HG03095 (cell line): Measurements from ENCODE around the gene C16orf87.

Experiments
- ATAC-seq: cut with Tn5 transposase; IDR thresholded peaks from one replicate; pipeline ENCODE4 v1.9.1; 2021; ENCODE audit warnings: moderate library complexity; ENCODE audit not compliant: unreplicated experiment

C16orf87 gene

GRCh38 chr16:46762583-46762982, 68.4 kb downstream of the C16orf87 start:
- no peak for ATAC-seq

- ATAC-seq: no peak
Observed at GRCh38 chr16:46759309-46759708, 71.7 kb downstream of the C16orf87 start.

DNA sequence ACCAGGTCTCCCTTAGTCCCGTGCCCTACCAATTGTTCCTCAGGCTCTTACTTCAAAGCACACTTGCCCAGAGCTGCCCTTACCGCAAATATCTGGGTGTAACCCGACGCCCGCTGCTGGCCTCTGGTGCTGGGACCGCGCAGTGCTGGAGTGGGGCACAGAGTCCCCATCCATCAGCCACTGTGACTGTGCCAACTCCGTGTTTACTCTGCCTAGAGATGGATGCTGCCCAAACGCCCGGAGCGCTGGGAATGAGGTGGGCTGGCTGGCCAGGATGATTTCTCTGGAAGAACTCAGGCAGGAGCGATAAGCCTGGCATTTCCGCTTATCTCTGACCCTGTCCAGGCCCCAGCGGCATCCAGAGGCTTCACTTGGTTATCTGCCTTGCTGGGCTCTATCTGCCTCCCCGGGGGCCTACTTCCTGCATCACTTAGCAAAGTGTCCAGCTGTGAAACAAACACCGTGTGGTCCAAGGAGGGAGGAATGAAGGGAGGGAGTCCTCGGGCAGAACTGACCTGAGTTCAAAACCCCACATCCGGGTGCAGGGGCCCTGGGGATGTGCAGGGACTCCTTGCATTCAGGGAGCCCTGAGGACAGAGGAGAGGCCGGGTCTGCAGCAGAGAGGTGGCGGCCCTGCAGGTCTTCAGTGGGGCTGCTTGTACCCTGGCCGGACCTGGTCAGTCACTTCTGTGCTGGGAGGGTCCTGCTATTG, 73.5 kb downstream of the C16orf87 start:
- no peak for ATAC-seq

GRCh38 chr16:46756772-46757171, 74.2 kb downstream of the C16orf87 start:
- ATAC-seq: no peak

DNA sequence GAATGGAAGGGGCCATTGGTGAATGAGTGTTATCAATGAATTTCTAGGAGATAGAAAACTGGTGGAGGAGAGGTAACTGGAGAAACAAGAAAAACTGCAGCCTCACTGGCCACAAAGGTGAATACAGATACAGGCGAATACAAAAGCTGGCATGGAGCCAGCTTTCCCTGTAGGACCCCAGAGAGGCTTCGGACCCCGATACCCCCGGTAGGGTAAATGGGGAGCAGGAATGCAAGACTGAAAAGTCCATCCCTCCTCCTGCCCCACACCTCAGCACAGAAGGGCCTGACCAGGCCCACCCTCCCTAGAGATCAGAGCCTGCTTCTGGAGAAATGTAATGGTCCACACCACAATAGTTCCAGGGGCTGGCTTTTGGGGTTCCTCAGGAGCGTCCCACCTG, 78.0 kb downstream of the C16orf87 start:
- no peak for ATAC-seq

GRCh38 chr16:46751381-46751780, 79.6 kb downstream of the C16orf87 start:
- ATAC-seq: no peak

GRCh38 chr16:46748775-46749705, 81.9 kb downstream of the C16orf87 start:
- ATAC-seq: peak; percentile 70

DNA sequence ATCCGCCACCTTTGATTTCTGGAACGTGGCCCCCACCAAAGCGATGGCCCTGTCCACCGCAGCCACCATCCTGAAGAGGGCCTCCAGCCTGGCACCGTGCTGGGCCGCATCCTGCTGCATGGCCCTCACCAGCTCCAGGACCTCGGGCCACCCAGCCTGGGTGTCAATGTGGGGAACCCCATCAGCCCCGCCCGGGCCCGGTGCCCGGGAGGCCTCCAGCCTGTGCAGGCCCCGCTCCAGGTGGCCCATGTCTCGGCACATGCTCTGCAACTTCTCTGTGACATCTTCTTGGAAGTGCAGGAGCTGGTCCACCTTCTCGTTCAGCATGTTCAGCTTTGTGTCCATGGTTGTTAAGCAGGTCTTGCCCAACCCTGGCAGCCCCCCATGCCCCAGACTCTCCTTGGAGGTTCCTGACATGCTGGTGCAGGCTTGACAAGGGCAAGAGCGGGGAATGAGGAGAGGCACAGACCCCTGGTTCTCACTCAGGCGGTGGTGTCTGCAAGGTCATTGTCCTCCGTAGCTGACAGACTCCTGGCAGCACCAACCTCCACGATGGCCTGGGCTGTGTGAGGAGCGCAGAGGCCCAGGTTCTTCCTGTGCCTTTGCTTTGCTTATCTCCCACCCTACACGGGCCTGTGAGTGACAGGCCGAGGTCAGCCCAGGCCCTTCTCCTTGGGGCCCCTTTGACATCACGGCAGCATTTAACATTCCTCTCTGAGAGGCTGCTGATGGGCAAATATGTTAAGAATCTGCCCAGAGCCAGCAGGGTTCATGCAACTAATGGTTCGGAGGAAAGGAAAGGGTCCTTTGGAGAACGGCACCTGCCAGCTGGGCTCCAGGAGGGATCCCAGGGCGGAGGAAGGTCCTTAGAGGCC, 83.0 kb downstream of the C16orf87 start, which contains the start of gene MYLK3:
MYLK3 (minus strand) TSS at position 568 of the 875 bp plus-strand sequence; CDS start at position 417, 151 bp downstream.
- ATAC-seq: no peak

GRCh38 chr16:46746821-46747776, 83.9 kb downstream of the C16orf87 start:
- ATAC-seq: no peak
